K562 (cell line): ENCODE results near the gene ANGEL2. TPM values are rescaled to one million over a fixed set of nuclear protein-coding genes. Genes with fewer than 3 reads are reported as not detected.
A peak's percentile ranks its signal among the peaks of the same experiment; 100 is the strongest.

Source experiments
- ATAC-seq: fragments of 200-7000 bp; cut with Tn5 transposase; 3 replicates; pipeline ENCODE4 v1.9.1; 2020; ENCODE audit warnings: moderate library complexity
- BruUV-seq: library from RNA; stranded (reverse); fragments of 400-500 nt; replicated peaks from 2 replicates; lab custom pipeline; 2021; lab: Mats Ljungman, UMichigan
- CTCF ChIA-PET: fragments of 300-600 bp; formaldehyde crosslinking; extraction: SDS; loops from one replicate; lab custom pipeline; 2021; ENCODE audit warnings: low intra/inter-chr PET ratio; lab: Yijun Ruan, JAX
- POLR2A ChIA-PET: fragments of 300-600, 350-650 bp; sonication (Branson Sonifier 250); formaldehyde crosslinking; extraction: SDS; loops from one replicate; lab custom pipeline; 2021; ENCODE audit warnings: antibody characterized with exemption, inconsistent platforms; lab: Yijun Ruan, JAX
- DNase-seq, 4 experiments: peaks; one replicate each; pipeline versions ENCODE4 v3.0.0 to v3.0.0-alpha.2; 2011 to 2018; ENCODE audit warnings: low spot score in 3 of 4, mixed read lengths in 3 of 4; ENCODE audit errors: extremely low read depth in 1 of 4
- FAIRE-seq: peaks from 2 replicates; lab custom pipeline; 2011; peaks lifted over from hg19 to GRCh38; lab: Jason Lieb, UNC
- H2AFZ ChIP-seq: 2 replicates; pipeline ENCODE4 v1.6.0; 2011; ENCODE audit warnings: low read depth, low read length, control low read depth, inconsistent platforms
- H3K27ac ChIP-seq: fragments of 200-600 bp; 3 replicates; pipeline ENCODE4 v1.8.0; 2011; ENCODE audit warnings: low read depth, mild to moderate bottlenecking, control low read depth, inconsistent platforms, low read length, moderate library complexity, mixed read lengths; ENCODE audit errors: extremely low read depth
- H3K27me3 ChIP-seq, 2 experiments: fragments of 300-600 bp in 1 of 2; 2 replicates in 1 of 2; 3 replicates in 1 of 2; pipeline versions ENCODE4 v1.6.0 to v1.8.0; 2011; ENCODE audit warnings: inconsistent platforms in 2 of 2, low read length in 2 of 2, mild to moderate bottlenecking in 1 of 2, mixed read lengths in 1 of 2, moderate library complexity in 1 of 2; ENCODE audit not compliant: control insufficient read depth in 2 of 2, insufficient read depth in 2 of 2
- H3K36me3 ChIP-seq: fragments of 300-600 bp; 3 replicates; pipeline ENCODE4 v1.8.0; 2011; ENCODE audit warnings: mild to moderate bottlenecking, low read length, inconsistent platforms; ENCODE audit not compliant: control insufficient read depth, insufficient read depth
- H3K4me1 ChIP-seq, 2 experiments: fragments of 200-600 bp in 1 of 2; replicated peaks in 1 of 2; 2 replicates in 1 of 2; 3 replicates in 1 of 2; pipeline versions ENCODE4 v1.5.1 to v1.8.0; 2011; ENCODE audit warnings: inconsistent platforms in 2 of 2, low read length in 2 of 2, mild to moderate bottlenecking in 1 of 2, mixed read lengths in 1 of 2, moderate library complexity in 1 of 2; ENCODE audit not compliant: control insufficient read depth in 2 of 2, insufficient read depth in 2 of 2
- H3K4me2 ChIP-seq: 2 replicates; pipeline ENCODE4 v1.6.1; 2011; ENCODE audit warnings: low read length, control low read depth, inconsistent platforms, mixed read lengths; ENCODE audit not compliant: insufficient read depth
- H3K4me3 ChIP-seq: fragments of 200-600 bp; sonication (generic), shearing (Covaris generic); 2 replicates; pipeline ENCODE4 v1.5.1; 2016; ENCODE audit warnings: control low read depth, inconsistent platforms
- H3K79me2 ChIP-seq: fragments of 200-600 bp; 3 replicates; pipeline ENCODE4 v1.8.0; 2011; ENCODE audit warnings: low read length, inconsistent platforms; ENCODE audit not compliant: control insufficient read depth, insufficient read depth
- H3K9ac ChIP-seq, 2 experiments: 2 replicates each; pipeline versions ENCODE4 v1.6.0 to v1.6.1; 2011; ENCODE audit warnings: low read depth in 2 of 2, low read length in 2 of 2, control low read depth in 1 of 2, inconsistent platforms in 1 of 2, mild to moderate bottlenecking in 1 of 2, mixed read lengths in 1 of 2; ENCODE audit not compliant: insufficient read depth in 1 of 2
- H3K9me1 ChIP-seq: one replicate; pipeline ENCODE4 v1.6.0; 2011; ENCODE audit warnings: inconsistent platforms, mild to moderate bottlenecking, low read length, moderate library complexity; ENCODE audit not compliant: control insufficient read depth, insufficient read depth
- H3K9me3 ChIP-seq: replicated peaks from 2 replicates; pipeline ENCODE4 v1.5.1; 2011; ENCODE audit warnings: low read depth, low read length, inconsistent platforms; ENCODE audit not compliant: control insufficient read depth, insufficient read depth
- H4K20me1 ChIP-seq: replicated peaks from 2 replicates; pipeline ENCODE4 v1.6.1; 2011; ENCODE audit warnings: low read length, inconsistent platforms, mixed read lengths; ENCODE audit not compliant: control insufficient read depth, insufficient read depth
- GABPB2 ChIP-seq: fragments of 250-450 bp; sonication (Bioruptor Pico); conservative IDR thresholded peaks from 2 replicates; pipeline ENCODE4 v1.5.1; 2021; ENCODE audit warnings: mild to moderate bottlenecking
- MBD2 ChIP-seq: sonication (generic); IDR thresholded peaks from 2 replicates; pipeline ENCODE4 v1.6.1; 2016; ENCODE audit warnings: low read depth, borderline replicate concordance
- NEUROD1 ChIP-seq: fragments of 150-350 bp; IDR thresholded peaks from 2 replicates; pipeline ENCODE4 v1.6.1; 2014; ENCODE audit warnings: borderline replicate concordance, low read length, low read depth; ENCODE audit not compliant: partially characterized antibody
- RFX1 ChIP-seq: fragments of 450-650 bp; IDR thresholded peaks from 2 replicates; pipeline ENCODE4 v1.6.1; 2016; ENCODE audit warnings: mild to moderate bottlenecking, moderate library complexity
- ZNF764 ChIP-seq: fragments of 250-450 bp; sonication (Bioruptor Pico); IDR thresholded peaks from 2 replicates; pipeline ENCODE4 v1.4.0; 2020; ENCODE audit warnings: low read depth, mild to moderate bottlenecking, moderate library complexity
- WGBS: fragments of 100-300 bp; shearing (Covaris generic); methylation state at CpG from one replicate; pipeline ENCODE4 v1.1.6; 2016; ENCODE audit warnings: low coverage, mixed read lengths; ENCODE audit not compliant: insufficient coverage; ENCODE audit errors: missing lambda C conversion rate; 5-methylcytosine and 5-hydroxymethylcytosine counted together
- in situ Hi-C: fragments of 300-500 bp; cut with MboI; formaldehyde crosslinking; loops from 4 replicates; pipeline ENCODE4 v1.15.0; 2018; ENCODE audit warnings: inconsistent platforms, mixed read lengths
- intact Hi-C: fragments of 100-400 bp; cut with micrococcal nuclease; formaldehyde crosslinking; loops from 2 replicates; pipeline ENCODE4 v1.14.2; 2022
- polyA plus RNA-seq, 8 experiments: library from polyadenylated mRNA; depleted of rRNA in 4 of 8; stranded (reverse) in 5 of 8; unstranded in 3 of 8; fragments of >200 nt; fragmentation: Nextera tagmentation in 2 of 8; fragmentation: Illumina TruSeq in 1 of 8; extraction: Ambion mirVana in 2 of 8; extraction: Trizol in 1 of 8; gene quantifications; 2 replicates each; pipeline versions ENCODE4 v1.2.1 to v1.2.3, GENCODE V29; 2011 to 2014; ENCODE audit warnings: inconsistent platforms in 1 of 8, missing spikeins in 1 of 8
- total RNA-seq, 7 experiments: library from RNA; depleted of rRNA in 6 of 7; stranded (reverse); fragments of >200 nt in 6 of 7; fragmentation: Illumina TruSeq in 2 of 7; extraction: Trizol in 2 of 7; gene quantifications; 2 replicates each; pipeline versions ENCODE4 v1.2.1 to v1.2.3, GENCODE V29; 2011 to 2021; ENCODE audit warnings: low replicate concordance in 1 of 7

The ANGEL2 gene
- total and polyA plus RNA-seq, 9 of the 15 experiments (the other 6 are each of a cell fraction or from before 2014, with no cell fraction given) = 6.8 to 34.6 (median 26.2) TPM

- ChIA-PET CTCF (no interaction called here), POLR2A (interaction anchor here (1.7 kb wide), 1 partner anchor 13 kb away, joined by 4 read pairs; no protein-coding TSS in a partner anchor)
- no peaks in the 10 kb centered on the region for H3K36me3 ChIP-seq
- FAIRE-seq (no peak), DNase-seq (no peak), ATAC-seq (no peak)
- no peak overlapping the region for H3K4me2 ChIP-seq
- 0 out of 2 replicates have a peak, but pooled peaks cover 6% of the 10 kb centered on the region for H4K20me1 ChIP-seq
- BruUV-seq = no TSS peak
- no peaks in the 10 kb centered on the region for H3K9me3 ChIP-seq
- WGBS = 4% methylated on average over 6 of the region's 6 CpGs
- H3K27ac ChIP-seq = no peak overlapping the region
- no peak overlapping the region for H3K9ac ChIP-seq
- peaks cover 31 to 68% of the 10 kb centered on the region in 2 experiments; a peak in 4 of 5 replicates for H3K27me3 ChIP-seq
- in situ Hi-C loops (loop anchor here (10.0 kb wide), 1 partner anchor 518 kb away; no protein-coding TSS in a partner anchor), intact Hi-C loops (loop anchor here (5.0 kb wide), 1 partner anchor 315 kb away; no protein-coding TSS in a partner anchor)
- no peaks in the 10 kb centered on the region for H3K9me1 ChIP-seq
- peak; percentile 66 for TF ChIP-seq RFX1
- no peak for TF ChIP-seq NEUROD1
- no peak for TF ChIP-seq ZNF764 (CRISPR knock-in tag)
- TF ChIP-seq MBD2 = no peak
- TF ChIP-seq GABPB2 (CRISPR knock-in tag) = no peak
- H3K4me1 ChIP-seq = no peaks in the 10 kb centered on the region
- no peak overlapping the region for H3K4me3 ChIP-seq
- H2AFZ ChIP-seq = no peak overlapping the region
- no peaks in the 10 kb centered on the region for H3K79me2 ChIP-seq
These were observed 33.1 kb downstream of the ANGEL2 start for GRCh38 chr1:212982430-212983152.
